Nephron (organoid): ENCODE measurements around the gene PTPRG.

Source experiments
- H3K27ac Mint-ChIP-seq, 3 experiments: 2 replicates each; pipeline ENCODE4 v1.8.0; 2020; ENCODE audit warnings: mixed read lengths in 3 of 3, mild to moderate bottlenecking in 2 of 3, moderate library complexity in 1 of 3
- H3K27me3 Mint-ChIP-seq: 2 replicates; pipeline ENCODE4 v1.8.0; 2021; ENCODE audit warnings: low read depth, mild to moderate bottlenecking, moderate library complexity, mixed read lengths
- H3K36me3 Mint-ChIP-seq: 2 replicates; pipeline ENCODE4 v1.8.0; 2020; ENCODE audit warnings: low read depth, mixed read lengths
- H3K4me1 Mint-ChIP-seq: 2 replicates; pipeline ENCODE4 v1.8.0; 2020; ENCODE audit warnings: mixed read lengths
- H3K4me3 Mint-ChIP-seq, 3 experiments: 2 replicates each; pipeline ENCODE4 v1.8.0; 2020; ENCODE audit warnings: mild to moderate bottlenecking in 3 of 3, mixed read lengths in 3 of 3, moderate library complexity in 2 of 3
- H3K9me3 Mint-ChIP-seq: 2 replicates; pipeline ENCODE4 v1.8.0; 2020; ENCODE audit warnings: mixed read lengths
- CTCF ChIP-seq, 3 experiments: fragments of 200-600 bp; sonication (generic); IDR thresholded peaks; one replicate each; pipeline ENCODE4 v1.5.0; 2021; ENCODE audit warnings: antibody characterized with exemption in 3 of 3; ENCODE audit not compliant: unreplicated experiment in 3 of 3

Gene PTPRG

GRCh38 chr3:61559136-61559731 is 2.1 kb upstream of the PTPRG start:
- peaks cover 8% of the 10 kb centered on the region for H3K9me3 Mint-ChIP-seq
- H3K36me3 Mint-ChIP-seq, result peaks cover 4% of the 10 kb centered on the region
- peak overlapping the region; percentile 99 to 100 (median 99) for H3K4me3 Mint-ChIP-seq
- peaks cover 4% of the 10 kb centered on the region for H3K27me3 Mint-ChIP-seq
- H3K27ac Mint-ChIP-seq, result peak overlapping the region; percentile 99 to 100 (median 100)
- H3K4me1 Mint-ChIP-seq, result peaks cover 4% of the 10 kb centered on the region
- TF ChIP-seq CTCF (IDR thresholded peaks at IDR 0.05; ENCODE audit: unreplicated experiment in 3 of 3), result peak in 1 of 3 experiments; percentile 16

- Mint-ChIP-seq H3K27me3 (peaks cover 4% of the 10 kb centered on the region), H3K36me3 (peaks cover 4% of the 10 kb centered on the region), H3K27ac (peak overlapping the region; percentile 99 to 100 (median 100)), H3K9me3 (peaks cover 8% of the 10 kb centered on the region), H3K4me3 (peak overlapping the region; percentile 99 to 100 (median 99)), H3K4me1 (peaks cover 14% of the 10 kb centered on the region)
- TF ChIP-seq CTCF (IDR thresholded peaks at IDR 0.05; ENCODE audit: unreplicated experiment in 3 of 3), result no peak
These were observed 626 bp upstream of the PTPRG start for GRCh38 chr3:61560517-61561373.

GRCh38 chr3:61562042-61562720 is 810 bp downstream of the PTPRG start:
- H3K27ac Mint-ChIP-seq, result peak overlapping the region; percentile 98 to 100 (median 99)
- TF ChIP-seq CTCF (IDR thresholded peaks at IDR 0.05; ENCODE audit: unreplicated experiment in 3 of 3), result no peak
- H3K4me1 Mint-ChIP-seq, result peaks cover 18% of the 10 kb centered on the region
- peaks cover 4% of the 10 kb centered on the region for H3K36me3 Mint-ChIP-seq
- peak overlapping the region; percentile 99 to 100 (median 99) for H3K4me3 Mint-ChIP-seq
- H3K27me3 Mint-ChIP-seq, result peaks cover 4% of the 10 kb centered on the region
- peaks cover 8% of the 10 kb centered on the region for H3K9me3 Mint-ChIP-seq

- Mint-ChIP-seq H3K27ac (peak overlapping the region; percentile 89 to 99 (median 98)), H3K4me1 (peaks cover 18% of the 10 kb centered on the region), H3K4me3 (peak overlapping the region; percentile 99 to 100 (median 99))
These were observed 1.4 kb downstream of the PTPRG start for GRCh38 chr3:61562721-61563312.

More at GRCh38 chr3:61562721-61563312, 1.4 kb downstream of the PTPRG start:
- Mint-ChIP-seq H3K36me3 (peaks cover 4% of the 10 kb centered on the region), H3K9me3 (peaks cover 8% of the 10 kb centered on the region), H3K27me3 (peaks cover 4% of the 10 kb centered on the region)
- no peak for TF ChIP-seq CTCF (IDR thresholded peaks at IDR 0.05; ENCODE audit: unreplicated experiment in 3 of 3)
